ENCODE data around the gene STX17.

GRCh38 chr9:99922711-99923030 is 16.2 kb downstream of the STX17 start:
- TF ChIP-seq, protein P1, sequence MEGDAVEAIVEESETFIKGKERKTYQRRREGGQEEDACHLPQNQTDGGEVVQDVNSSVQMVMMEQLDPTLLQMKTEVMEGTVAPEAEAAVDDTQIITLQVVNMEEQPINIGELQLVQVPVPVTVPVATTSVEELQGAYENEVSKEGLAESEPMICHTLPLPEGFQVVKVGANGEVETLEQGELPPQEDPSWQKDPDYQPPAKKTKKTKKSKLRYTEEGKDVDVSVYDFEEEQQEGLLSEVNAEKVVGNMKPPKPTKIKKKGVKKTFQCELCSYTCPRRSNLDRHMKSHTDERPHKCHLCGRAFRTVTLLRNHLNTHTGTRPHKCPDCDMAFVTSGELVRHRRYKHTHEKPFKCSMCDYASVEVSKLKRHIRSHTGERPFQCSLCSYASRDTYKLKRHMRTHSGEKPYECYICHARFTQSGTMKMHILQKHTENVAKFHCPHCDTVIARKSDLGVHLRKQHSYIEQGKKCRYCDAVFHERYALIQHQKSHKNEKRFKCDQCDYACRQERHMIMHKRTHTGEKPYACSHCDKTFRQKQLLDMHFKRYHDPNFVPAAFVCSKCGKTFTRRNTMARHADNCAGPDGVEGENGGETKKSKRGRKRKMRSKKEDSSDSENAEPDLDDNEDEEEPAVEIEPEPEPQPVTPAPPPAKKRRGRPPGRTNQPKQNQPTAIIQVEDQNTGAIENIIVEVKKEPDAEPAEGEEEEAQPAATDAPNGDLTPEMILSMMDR (IDR thresholded peaks at IDR 0.05): no peak
- TF ChIP-seq POLR2A (IDR thresholded peaks at IDR 0.05): no peak

Data from gastroesophageal sphincter (tissue), 3 donors.